ENCODE measurements around the gene LGALS3.

The LGALS3 gene

DNA sequence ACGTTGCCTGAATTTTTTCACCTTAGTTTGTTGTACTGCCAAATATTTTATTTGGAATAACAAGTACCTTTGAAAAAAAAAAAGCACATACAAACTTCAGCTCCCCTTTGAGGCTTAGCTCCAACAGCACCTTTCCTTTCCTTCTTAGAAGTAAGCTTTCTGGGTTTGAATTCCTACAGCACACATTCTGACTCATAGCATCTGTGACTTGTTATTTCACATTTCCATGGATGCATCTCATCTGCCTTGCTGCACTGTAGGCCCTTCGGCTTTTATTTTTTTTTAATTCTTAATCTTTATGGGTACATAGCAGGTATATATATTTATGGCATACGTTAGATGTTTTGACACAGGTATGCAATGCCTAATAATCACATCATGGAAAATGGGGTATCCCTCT, 7.2 kb downstream of the LGALS3 start:
- no peak for DNase-seq

DNA sequence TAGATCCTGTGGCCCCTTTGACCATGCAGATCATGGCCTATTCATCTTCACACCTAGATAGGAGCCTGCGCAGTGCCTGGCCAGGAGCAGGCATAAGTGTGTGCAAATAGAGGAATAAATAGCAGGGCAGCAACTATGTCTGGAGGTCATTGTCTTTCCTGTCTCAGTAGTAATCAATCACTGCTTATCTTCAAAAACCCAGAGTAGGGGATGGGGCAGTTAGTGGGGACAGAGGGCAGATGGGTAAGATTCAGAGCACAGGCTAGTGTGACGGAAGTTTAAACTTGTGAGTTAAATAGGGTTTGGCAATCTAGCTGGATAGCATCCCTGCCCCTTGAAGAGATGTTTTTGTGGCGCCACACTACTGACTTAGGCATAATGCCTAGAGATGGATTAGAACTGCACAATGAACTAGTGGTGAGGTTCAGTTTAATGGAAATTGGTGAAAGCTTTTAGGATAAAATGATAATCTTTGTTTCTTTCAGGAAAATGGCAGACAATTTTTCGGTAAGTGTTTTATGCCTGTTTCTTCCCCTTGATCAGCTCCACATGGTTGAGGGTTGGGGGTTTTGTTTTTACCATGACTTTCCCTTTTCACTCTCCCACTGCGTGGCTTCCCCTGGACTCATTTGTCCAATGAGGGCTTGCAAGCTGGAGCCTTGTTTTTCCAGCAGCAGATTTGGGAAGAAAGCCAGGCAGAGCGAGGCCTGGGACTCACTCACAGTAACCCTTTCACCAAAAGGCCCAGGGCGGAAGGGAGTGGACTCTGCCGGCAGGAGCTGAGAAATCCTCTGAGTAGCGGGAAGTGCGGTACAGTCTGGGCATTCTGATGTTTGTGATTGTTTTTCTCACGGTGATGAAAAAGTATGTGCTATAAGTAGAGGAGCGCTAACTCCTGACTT, 8.1 kb downstream of the LGALS3 start:
- DNase-seq = no peak

- DNase-seq = no peak
These were observed 9.0 kb downstream of the LGALS3 start for GRCh38 chr14:55138091-55138490.

DNA sequence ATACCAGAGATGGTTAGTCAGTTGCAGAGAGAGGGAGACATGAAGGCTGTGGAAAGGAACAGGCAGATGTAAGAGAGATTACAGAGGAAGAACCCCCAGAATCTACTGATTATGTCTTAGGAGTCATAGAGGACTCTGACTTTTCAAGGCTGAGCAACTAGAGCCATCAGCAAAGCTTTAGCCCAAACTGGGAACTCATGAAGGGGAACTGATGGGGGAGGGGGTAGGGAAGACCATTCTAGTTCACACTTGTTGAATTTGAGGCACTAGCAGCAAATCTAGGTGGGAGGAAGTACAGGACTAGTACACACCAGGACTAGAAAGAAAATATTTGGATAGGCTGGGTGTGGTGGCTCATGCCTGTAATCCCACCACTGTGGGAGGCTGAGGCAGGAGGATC, 10.1 kb downstream of the LGALS3 start:
- no peak for DNase-seq

- DNase-seq = no peak
These were observed 10.9 kb downstream of the LGALS3 start for GRCh38 chr14:55139696-55140509.

DNA sequence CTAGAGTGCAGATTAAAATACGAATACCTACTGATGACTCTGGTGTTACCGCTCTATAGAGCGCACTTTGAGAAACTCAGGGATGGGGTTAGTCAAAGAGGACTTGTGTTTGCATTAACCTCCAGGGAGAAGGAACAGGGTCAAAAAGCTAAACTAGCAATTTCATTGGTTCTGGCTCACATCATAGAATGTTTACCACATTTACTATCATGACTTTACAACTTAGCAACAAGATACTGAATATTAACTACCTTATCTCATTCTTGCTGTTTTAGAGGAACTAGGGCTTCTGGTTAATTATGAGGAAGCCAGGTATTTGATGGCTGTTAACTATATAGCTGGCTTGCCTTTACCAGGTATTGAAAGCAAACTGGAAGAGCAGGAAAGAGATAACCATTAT, 12.8 kb downstream of the LGALS3 start:
- DNase-seq = no peak

DNA sequence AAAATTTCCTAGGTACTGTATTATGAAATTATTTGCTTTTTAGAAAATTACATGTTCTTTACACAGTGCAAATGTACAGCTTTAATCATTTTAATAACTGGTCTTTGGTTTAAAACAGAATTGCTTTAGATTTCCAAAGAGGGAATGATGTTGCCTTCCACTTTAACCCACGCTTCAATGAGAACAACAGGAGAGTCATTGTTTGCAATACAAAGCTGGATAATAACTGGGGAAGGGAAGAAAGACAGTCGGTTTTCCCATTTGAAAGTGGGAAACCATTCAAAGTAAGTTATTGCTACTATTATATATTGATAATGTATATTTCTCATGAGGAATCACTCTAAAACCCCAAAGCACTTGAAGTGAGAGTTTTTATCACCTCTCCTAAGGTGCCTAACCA, 13.4 kb downstream of the LGALS3 start:
- DNase-seq = no peak

DNA sequence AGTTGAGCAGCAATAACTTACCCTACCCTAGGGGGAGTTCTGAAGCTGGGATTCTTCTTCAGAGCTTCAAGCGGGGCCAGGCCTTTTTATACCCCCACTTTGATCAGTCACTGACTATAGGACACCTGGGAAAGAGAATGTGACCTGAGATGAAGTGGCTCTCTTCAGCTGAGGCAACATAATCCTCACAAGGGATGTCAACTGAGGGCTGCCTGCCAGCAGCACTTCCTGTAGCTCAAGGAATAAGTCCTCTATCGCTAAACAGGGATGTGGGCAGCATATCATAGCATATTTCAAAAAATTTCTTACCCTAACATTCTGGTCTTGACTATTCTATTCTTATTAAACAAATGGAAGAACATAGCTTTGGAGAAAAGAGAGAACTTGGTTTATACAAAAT, 17.4 kb downstream of the LGALS3 start:
- DNase-seq = no peak

GRCh38 chr14:55151601-55152000, 22.5 kb downstream of the LGALS3 start:
- DNase-seq = no peak

GRCh38 chr14:55152052-55152753, 23.2 kb downstream of the LGALS3 start:
- no peak for DNase-seq

DNA sequence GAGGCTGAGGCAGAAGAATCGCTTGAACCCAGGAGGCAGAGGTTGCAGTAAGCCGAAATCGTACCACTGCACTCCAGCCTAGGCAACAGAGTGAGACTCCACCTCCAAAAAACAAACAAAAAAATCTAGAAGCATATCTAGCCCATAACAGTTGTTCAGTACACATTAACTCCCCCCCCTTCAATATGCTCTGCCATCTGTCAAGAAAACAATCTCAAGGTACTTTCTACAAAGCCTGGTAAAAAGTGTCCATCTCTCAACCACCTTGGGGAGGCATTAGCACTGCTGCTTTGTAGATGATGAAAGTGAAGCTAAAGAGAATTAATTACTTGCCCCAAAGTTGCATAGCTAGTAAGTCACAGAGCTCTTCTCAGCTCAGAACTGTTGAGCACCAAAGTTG, 24.9 kb downstream of the LGALS3 start:
- DNase-seq = no peak

DNA sequence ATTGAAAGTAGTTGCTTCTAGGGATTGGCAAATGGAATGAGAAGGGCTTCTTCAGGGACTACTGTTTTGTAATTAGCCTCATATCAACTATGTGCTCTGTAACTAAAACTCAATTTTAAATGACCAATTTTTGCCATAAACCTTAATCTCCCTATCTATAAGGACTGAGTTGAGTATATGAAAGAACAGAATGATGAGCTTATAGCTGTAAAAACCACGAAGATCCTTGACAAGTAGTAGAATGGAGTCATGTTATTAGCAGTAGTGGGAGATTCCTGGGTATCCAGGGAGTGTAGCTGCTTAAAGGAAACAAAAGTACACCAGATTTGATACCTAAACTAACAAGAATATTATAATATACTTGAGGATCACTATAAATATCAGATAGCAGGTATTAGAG, 28.0 kb downstream of the LGALS3 start:
- no peak for DNase-seq

DNA sequence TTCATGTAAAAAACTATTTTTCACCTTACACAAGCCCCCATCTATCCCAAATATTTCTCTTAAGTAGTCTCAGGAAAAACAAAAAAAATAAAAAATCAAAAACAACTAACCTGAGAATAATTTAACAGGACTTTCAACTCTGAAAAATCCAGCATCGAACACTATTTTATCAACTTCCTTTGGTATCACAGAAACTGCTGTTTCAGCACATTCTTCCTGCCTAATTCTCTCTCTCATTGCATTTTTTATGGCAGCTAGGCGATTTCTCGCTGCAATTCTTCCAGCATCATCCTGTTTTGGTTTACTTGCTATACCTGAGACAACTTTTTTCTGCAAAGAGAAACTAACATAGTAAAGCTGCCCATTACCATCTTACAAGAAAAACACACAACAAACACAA, 29.4 kb downstream of the LGALS3 start:
- no peak for DNase-seq

- peak; percentile 3 for DNase-seq
These were observed 31.9 kb downstream of the LGALS3 start for GRCh38 chr14:55160989-55161388.

GRCh38 chr14:55170526-55170925, 41.5 kb downstream of the LGALS3 start:
- DNase-seq = no peak

DNA sequence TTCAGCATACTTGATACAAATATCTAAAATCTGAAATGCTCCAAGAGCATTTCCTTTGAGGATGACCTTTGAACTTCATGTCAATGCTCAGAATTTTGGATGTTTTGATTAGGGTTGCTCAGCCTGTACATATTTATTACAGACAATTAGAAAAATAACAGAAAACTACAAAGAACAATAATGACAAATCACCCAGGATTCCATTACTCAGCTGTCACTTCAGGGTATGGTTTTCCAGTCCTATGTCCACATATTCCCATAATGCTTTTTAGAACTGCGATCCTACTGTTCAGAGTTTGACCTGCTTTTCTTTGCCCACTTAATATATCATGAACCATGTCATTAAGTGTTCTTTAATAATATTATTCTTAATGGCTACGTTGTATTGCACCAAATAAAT, 51.0 kb downstream of the LGALS3 start:
- no peak for DNase-seq

DNA sequence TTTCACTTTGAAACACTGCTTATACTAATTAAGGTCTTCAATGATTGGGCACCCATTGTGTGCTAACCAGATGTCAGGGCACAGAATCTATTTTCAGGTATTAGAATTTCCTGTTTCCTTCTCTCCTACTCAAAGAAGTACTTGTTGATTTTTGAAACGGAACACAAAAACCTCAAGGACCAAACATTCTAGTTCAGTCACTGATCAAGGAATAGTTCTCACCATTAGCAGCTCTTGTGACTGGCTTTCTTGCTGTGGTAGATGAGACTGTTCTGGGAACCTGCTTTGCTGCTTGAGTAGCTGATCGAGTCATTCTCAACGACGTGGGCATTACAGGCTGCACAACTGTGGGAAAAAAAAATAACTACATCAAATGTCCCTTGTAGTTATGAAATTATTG, 51.4 kb downstream of the LGALS3 start:
- no peak for DNase-seq

GRCh38 chr14:55188686-55189295, 59.7 kb downstream of the LGALS3 start:
- DNase-seq = peak; percentile 19

GRCh38 chr14:55190906-55191202, 61.8 kb downstream of the LGALS3 start:
- DNase-seq = no peak

DNA sequence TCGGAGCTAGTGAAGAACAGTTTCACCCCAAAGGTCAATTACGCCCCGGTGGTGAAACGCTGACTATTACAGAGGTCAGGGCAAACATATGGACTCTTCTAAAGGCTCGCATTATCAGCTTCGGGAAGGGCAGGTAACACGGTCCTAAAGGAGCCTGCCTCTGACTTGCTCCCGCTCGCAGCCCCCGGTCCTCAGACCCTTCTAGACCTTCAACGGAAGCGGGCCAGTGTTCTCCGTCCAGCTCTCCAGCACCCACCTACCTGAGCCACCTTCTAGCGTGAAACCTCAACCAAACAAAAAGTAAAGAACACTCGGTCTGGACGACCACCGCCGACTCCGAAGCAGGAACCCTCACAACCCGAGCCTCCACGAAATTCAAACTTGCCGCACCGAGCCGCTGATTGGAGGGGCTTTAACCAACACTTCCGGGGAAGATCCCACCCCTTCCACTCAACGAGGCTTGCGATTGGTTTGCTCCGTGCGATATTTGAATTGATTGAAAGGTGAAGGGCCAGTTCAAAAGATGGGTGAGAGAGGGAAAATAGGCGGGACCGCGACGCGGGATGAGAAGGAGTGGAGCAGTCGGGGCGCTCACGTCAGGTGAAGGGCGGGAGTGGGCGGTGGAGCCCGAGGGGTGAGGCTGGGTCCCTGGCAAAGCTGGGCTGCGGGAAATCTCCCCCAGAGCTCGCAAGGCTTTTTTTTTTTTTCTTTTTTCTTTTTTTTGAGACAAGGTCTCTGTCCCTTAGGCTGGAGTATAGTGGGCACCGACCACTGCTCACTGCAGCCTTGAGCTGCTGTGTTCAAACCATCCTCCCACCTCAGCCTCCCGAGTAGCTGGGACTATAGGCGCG, 62.4 kb downstream of the LGALS3 start, which contains the start of gene DLGAP5:
TSS of gene DLGAP5 (minus strand) at position 383 of the 851 bp plus-strand sequence. CDS start 2,406 bp downstream, outside the sequence.
- peak; percentile 97 for DNase-seq

GRCh38 chr14:55192054-55192621, 63.1 kb downstream of the LGALS3 start:
- no peak for DNase-seq
